Heart left ventricle (tissue), 13 donors: ENCODE data around the gene VPS54.

ENCODE experiments used
- POLR2A ChIP-seq, 2 donors: fragments of 450-650 bp; IDR thresholded peaks; one replicate each; pipeline ENCODE4 v1.6.1; 2017; ENCODE audit warnings: antibody characterized with exemption in 2 of 2, mild to moderate bottlenecking in 2 of 2, moderate library complexity in 2 of 2
- TF ChIP-seq, protein P1 (sequence below), 12 donors: fragments of 200-600 bp; sonication (generic) in 4 of 12; IDR thresholded peaks; one replicate each; pipeline versions ENCODE4 v1.5.0 to v1.8.0; 2018 to 2022; ENCODE audit warnings: antibody characterized with exemption in 12 of 12, mild to moderate bottlenecking in 5 of 12
- donor health status: ischemic (EF 13 %, LVEDD 7.1; RV severe dilation, severe dysfunction).
- donor health status: DM: no; HTN: yes; CAD: no.
- donor health status: DM: no; HTN: no; CAD: no.
- donor health status: ischemic (EF 25% LVEDD 6.9; RV normal size, moderate dysfunction).
- donor health status: ischemic (EF 25% LVEDD 5.7; RV mildly dilated, moderate dysfunction).
- donor health status: ischemic (EF 35%, LVEDD 5.7; RV mildly dilated, moderate dysfunction).
- donor health status: nonischemic (EF 11% LVEDD 7.7; RV severe dilation, severe dysfunction).
- donor health status: DM: yes; HTN: yes; CAD: no.
- donor health status: PGD.
- donor health status: ischemic (EF 29% LVEDD 5.4; RV normal size, mild dysfunction).
- donor health status: nonischemic (EF 23%, LVEDD 6.1; RV moderate dilation, normal function).

- TF ChIP-seq, protein P1, sequence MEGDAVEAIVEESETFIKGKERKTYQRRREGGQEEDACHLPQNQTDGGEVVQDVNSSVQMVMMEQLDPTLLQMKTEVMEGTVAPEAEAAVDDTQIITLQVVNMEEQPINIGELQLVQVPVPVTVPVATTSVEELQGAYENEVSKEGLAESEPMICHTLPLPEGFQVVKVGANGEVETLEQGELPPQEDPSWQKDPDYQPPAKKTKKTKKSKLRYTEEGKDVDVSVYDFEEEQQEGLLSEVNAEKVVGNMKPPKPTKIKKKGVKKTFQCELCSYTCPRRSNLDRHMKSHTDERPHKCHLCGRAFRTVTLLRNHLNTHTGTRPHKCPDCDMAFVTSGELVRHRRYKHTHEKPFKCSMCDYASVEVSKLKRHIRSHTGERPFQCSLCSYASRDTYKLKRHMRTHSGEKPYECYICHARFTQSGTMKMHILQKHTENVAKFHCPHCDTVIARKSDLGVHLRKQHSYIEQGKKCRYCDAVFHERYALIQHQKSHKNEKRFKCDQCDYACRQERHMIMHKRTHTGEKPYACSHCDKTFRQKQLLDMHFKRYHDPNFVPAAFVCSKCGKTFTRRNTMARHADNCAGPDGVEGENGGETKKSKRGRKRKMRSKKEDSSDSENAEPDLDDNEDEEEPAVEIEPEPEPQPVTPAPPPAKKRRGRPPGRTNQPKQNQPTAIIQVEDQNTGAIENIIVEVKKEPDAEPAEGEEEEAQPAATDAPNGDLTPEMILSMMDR (IDR thresholded peaks at IDR 0.05): no peak
- no peak for TF ChIP-seq POLR2A (IDR thresholded peaks at IDR 0.05)
Observed at GRCh38 chr2:64003239-64003638, 16.0 kb downstream of the VPS54 start.
